ENCODE data around the gene KRTAP5-3. TPM values are rescaled to one million over a fixed set of nuclear protein-coding genes. Genes with fewer than 3 reads are reported as not detected.
"Not testable (repeated sequence)": the region's sequence is repeated elsewhere in the genome, so short reads cannot be mapped to it uniquely, and the experiment has no call there.

Gene KRTAP5-3
- polyA plus RNA-seq, 5 donors = not detected

GRCh38 chr11:1582909-1583308 is 25.4 kb downstream of the KRTAP5-3 start:
- DNase-seq = not testable (repeated sequence)

- DNase-seq = no peak
These were observed 26.3 kb downstream of the KRTAP5-3 start for GRCh38 chr11:1581976-1582375.

- DNase-seq = no peak
These were observed 31.4 kb downstream of the KRTAP5-3 start for GRCh38 chr11:1576825-1577224.

GRCh38 chr11:1575756-1576155 is 32.5 kb downstream of the KRTAP5-3 start:
- DNase-seq = not testable (repeated sequence)

GRCh38 chr11:1574933-1575242 is 33.4 kb downstream of the KRTAP5-3 start:
- DNase-seq = no peak

GRCh38 chr11:1574238-1574932 is 33.9 kb downstream of the KRTAP5-3 start:
- no peak for DNase-seq

GRCh38 chr11:1573903-1574237 is 34.4 kb downstream of the KRTAP5-3 start:
- DNase-seq = no peak

GRCh38 chr11:1573077-1573902 is 35.0 kb downstream of the KRTAP5-3 start:
- no peak for DNase-seq

- DNase-seq = peak in 1 of 2 donors; percentile 75
These were observed 35.8 kb downstream of the KRTAP5-3 start, which contains the start of gene DUSP8 for GRCh38 chr11:1572197-1573076. Gene DUSP8 (minus strand): TSS chr11:1572271. CDS start chr11:1565826, 6,445 bp downstream.

GRCh38 chr11:1571760-1572196 is 36.5 kb downstream of the KRTAP5-3 start:
- DNase-seq = no peak

- no peak for DNase-seq
These were observed 37.1 kb downstream of the KRTAP5-3 start for GRCh38 chr11:1570896-1571759.

- DNase-seq = no peak
These were observed 37.8 kb downstream of the KRTAP5-3 start for GRCh38 chr11:1570531-1570895.

- no peak for DNase-seq
These were observed 38.2 kb downstream of the KRTAP5-3 start for GRCh38 chr11:1570001-1570453.

- DNase-seq = no peak
These were observed 38.9 kb downstream of the KRTAP5-3 start for GRCh38 chr11:1569251-1569780.

- DNase-seq = no peak
These were observed 39.8 kb downstream of the KRTAP5-3 start for GRCh38 chr11:1568441-1568911.

- DNase-seq = no peak
These were observed 40.6 kb downstream of the KRTAP5-3 start for GRCh38 chr11:1567721-1568100.

GRCh38 chr11:1567052-1567720 is 41.1 kb downstream of the KRTAP5-3 start:
- DNase-seq = no peak

GRCh38 chr11:1566381-1567051 is 41.7 kb downstream of the KRTAP5-3 start:
- DNase-seq = no peak

GRCh38 chr11:1565904-1566247 is 42.4 kb downstream of the KRTAP5-3 start:
- no peak for DNase-seq
